K562 (cell line): ENCODE results near the gene KDM2B.

Experiments used
- BACH1 ChIP-seq: fragments of 200-800 bp; sonication (Bioruptor generic); IDR thresholded peaks from 2 replicates; pipeline ENCODE4 v1.6.1; 2016; ENCODE audit warnings: missing genetic modification characterization, missing compliant biosample characterization
- BMI1 ChIP-seq: fragments of 150-350 bp; IDR thresholded peaks from 2 replicates; pipeline ENCODE4 v1.6.1; 2014; ENCODE audit warnings: low read length
- EGR1 ChIP-seq: fragments of 450-650 bp; conservative IDR thresholded peaks from 2 replicates; pipeline ENCODE4 v1.6.1; 2017; ENCODE audit warnings: mild to moderate bottlenecking
- FOSL1 ChIP-seq: fragments of 200-800 bp; sonication (Bioruptor generic); conservative IDR thresholded peaks from 2 replicates; pipeline ENCODE4 v1.6.1; 2016; ENCODE audit warnings: missing genetic modification characterization, missing compliant biosample characterization
- FOXP4 ChIP-seq: sonication (generic); formaldehyde crosslinking; IDR thresholded peaks from 2 replicates; pipeline ENCODE4 v1.8.0; 2022; ENCODE audit warnings: mild to moderate bottlenecking, missing genetic modification reagents, borderline replicate concordance
- POLR2A ChIP-seq: fragments of 450-650 bp; conservative IDR thresholded peaks from 2 replicates; pipeline ENCODE4 v1.6.1; 2016
- POLR3A ChIP-seq: IDR thresholded peaks from 2 replicates; pipeline ENCODE4 v1.6.1; 2011; ENCODE audit warnings: borderline replicate concordance, mild to moderate bottlenecking, moderate library complexity; ENCODE audit not compliant: insufficient read length, insufficient read depth; ENCODE audit errors: extremely low read depth
- RAD21 ChIP-seq, 2 experiments: fragments of 250-450 bp in 1 of 2; fragments of 450-650 bp in 1 of 2; sonication (Bioruptor Pico) in 1 of 2; formaldehyde crosslinking in 1 of 2; IDR thresholded peaks in 1 of 2; conservative IDR thresholded peaks in 1 of 2; 2 replicates each; pipeline versions ENCODE4 v1.4.0 to v1.8.0; 2020 to 2022; ENCODE audit warnings: mild to moderate bottlenecking in 2 of 2, moderate library complexity in 1 of 2
- REST ChIP-seq, 2 experiments: fragments of 450-650 bp; formaldehyde crosslinking in 1 of 2; IDR thresholded peaks; 2 replicates each; pipeline versions ENCODE4 v1.4.0 to v1.6.1; 2014 to 2020; ENCODE audit warnings: mild to moderate bottlenecking in 2 of 2, borderline replicate concordance in 1 of 2, low read depth in 1 of 2
- SRSF3 ChIP-seq: fragments of 200-400 bp; formaldehyde crosslinking; IDR thresholded peaks from 2 replicates; pipeline ENCODE4 v1.6.1; 2016; ENCODE audit warnings: mild to moderate bottlenecking, low read length, moderate library complexity; ENCODE audit not compliant: insufficient read depth
- TAF1 ChIP-seq: IDR thresholded peaks from 2 replicates; pipeline ENCODE4 v1.6.1; 2011; ENCODE audit warnings: mild to moderate bottlenecking, low read length, moderate library complexity; ENCODE audit not compliant: insufficient read depth, control insufficient read depth, severe bottlenecking; ENCODE audit errors: extremely low read depth
- ZBTB1 ChIP-seq: sonication (generic); formaldehyde crosslinking; IDR thresholded peaks from 2 replicates; pipeline ENCODE4 v1.8.1; 2023; ENCODE audit warnings: missing genetic modification reagents, low read depth, mild to moderate bottlenecking, borderline replicate concordance
- TF ChIP-seq, protein P1 (sequence below), 3 experiments: IDR thresholded peaks in 2 of 3; conservative IDR thresholded peaks in 1 of 3; 2 replicates each; pipeline ENCODE4 v1.5.1; 2011 to 2012; ENCODE audit warnings: low read length in 3 of 3, mild to moderate bottlenecking in 3 of 3, control low read depth in 2 of 3, improper control_type of control experiment in 1 of 3, inconsistent platforms in 1 of 3, low read depth in 1 of 3, mixed read lengths in 1 of 3, moderate library complexity in 1 of 3; ENCODE audit not compliant: insufficient read depth in 2 of 3
- TF ChIP-seq, protein P2 (sequence below): fragments of 450-650 bp; IDR thresholded peaks from 2 replicates; pipeline ENCODE4 v1.6.1; 2018; ENCODE audit not compliant: partially characterized antibody

- TF ChIP-seq, protein P1, sequence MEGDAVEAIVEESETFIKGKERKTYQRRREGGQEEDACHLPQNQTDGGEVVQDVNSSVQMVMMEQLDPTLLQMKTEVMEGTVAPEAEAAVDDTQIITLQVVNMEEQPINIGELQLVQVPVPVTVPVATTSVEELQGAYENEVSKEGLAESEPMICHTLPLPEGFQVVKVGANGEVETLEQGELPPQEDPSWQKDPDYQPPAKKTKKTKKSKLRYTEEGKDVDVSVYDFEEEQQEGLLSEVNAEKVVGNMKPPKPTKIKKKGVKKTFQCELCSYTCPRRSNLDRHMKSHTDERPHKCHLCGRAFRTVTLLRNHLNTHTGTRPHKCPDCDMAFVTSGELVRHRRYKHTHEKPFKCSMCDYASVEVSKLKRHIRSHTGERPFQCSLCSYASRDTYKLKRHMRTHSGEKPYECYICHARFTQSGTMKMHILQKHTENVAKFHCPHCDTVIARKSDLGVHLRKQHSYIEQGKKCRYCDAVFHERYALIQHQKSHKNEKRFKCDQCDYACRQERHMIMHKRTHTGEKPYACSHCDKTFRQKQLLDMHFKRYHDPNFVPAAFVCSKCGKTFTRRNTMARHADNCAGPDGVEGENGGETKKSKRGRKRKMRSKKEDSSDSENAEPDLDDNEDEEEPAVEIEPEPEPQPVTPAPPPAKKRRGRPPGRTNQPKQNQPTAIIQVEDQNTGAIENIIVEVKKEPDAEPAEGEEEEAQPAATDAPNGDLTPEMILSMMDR (IDR thresholded peaks at IDR 0.05 in 2 of 3, conservative IDR thresholded peaks at IDR 0.05 in 1 of 3; ENCODE audit: insufficient read depth in 2 of 3, low read depth in 1 of 3, low read length in 3 of 3), result no peak
- no peak for TF ChIP-seq REST (IDR thresholded peaks at IDR 0.05; ENCODE audit: borderline replicate concordance)
- TF ChIP-seq REST (CRISPR knock-in tag; IDR thresholded peaks at IDR 0.05; ENCODE audit: low read depth), result no peak
- no peak for TF ChIP-seq RAD21 (CRISPR knock-in tag; conservative IDR thresholded peaks at IDR 0.05 in 1 of 2, IDR thresholded peaks at IDR 0.05 in 1 of 2)
- TF ChIP-seq TAF1, result no peak
- TF ChIP-seq, protein P2, sequence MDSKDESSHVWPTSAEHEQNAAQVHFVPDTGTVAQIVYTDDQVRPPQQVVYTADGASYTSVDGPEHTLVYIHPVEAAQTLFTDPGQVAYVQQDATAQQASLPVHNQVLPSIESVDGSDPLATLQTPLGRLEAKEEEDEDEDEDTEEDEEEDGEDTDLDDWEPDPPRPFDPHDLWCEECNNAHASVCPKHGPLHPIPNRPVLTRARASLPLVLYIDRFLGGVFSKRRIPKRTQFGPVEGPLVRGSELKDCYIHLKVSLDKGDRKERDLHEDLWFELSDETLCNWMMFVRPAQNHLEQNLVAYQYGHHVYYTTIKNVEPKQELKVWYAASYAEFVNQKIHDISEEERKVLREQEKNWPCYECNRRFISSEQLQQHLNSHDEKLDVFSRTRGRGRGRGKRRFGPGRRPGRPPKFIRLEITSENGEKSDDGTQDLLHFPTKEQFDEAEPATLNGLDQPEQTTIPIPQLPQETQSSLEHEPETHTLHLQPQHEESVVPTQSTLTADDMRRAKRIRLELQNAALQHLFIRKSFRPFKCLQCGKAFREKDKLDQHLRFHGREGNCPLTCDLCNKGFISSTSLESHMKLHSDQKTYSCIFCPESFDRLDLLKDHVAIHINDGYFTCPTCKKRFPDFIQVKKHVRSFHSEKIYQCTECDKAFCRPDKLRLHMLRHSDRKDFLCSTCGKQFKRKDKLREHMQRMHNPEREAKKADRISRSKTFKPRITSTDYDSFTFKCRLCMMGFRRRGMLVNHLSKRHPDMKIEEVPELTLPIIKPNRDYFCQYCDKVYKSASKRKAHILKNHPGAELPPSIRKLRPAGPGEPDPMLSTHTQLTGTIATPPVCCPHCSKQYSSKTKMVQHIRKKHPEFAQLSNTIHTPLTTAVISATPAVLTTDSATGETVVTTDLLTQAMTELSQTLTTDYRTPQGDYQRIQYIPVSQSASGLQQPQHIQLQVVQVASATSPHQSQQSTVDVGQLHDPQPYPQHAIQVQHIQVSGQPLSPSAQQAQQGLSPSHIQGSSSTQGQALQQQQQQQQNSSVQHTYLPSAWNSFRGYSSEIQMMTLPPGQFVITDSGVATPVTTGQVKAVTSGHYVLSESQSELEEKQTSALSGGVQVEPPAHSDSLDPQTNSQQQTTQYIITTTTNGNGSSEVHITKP, result no peak
- no peak for TF ChIP-seq ZBTB1 (CRISPR knock-in tag)
- TF ChIP-seq POLR3A, result no peak
- no peak for TF ChIP-seq POLR2A
- TF ChIP-seq FOSL1 (tag), result no peak
- TF ChIP-seq SRSF3, result no peak
- no peak for TF ChIP-seq EGR1
- TF ChIP-seq BACH1, result no peak
- TF ChIP-seq BMI1, result no peak
- TF ChIP-seq FOXP4 (CRISPR knock-in tag), result no peak
Measured at GRCh38 chr12:121505513-121505912, 75.3 kb downstream of the KDM2B start.
